DMS153 (cell line): ENCODE measurements around the gene COL6A3.
"Not testable (repeated sequence)": the region's sequence is repeated elsewhere in the genome, so short reads cannot be mapped to it uniquely, and the experiment has no call there.

Experiments used
- DNase-seq: peaks from one replicate; lab custom pipeline; 2025; lab: John Stamatoyannopoulos, UW

COL6A3 gene

DNA sequence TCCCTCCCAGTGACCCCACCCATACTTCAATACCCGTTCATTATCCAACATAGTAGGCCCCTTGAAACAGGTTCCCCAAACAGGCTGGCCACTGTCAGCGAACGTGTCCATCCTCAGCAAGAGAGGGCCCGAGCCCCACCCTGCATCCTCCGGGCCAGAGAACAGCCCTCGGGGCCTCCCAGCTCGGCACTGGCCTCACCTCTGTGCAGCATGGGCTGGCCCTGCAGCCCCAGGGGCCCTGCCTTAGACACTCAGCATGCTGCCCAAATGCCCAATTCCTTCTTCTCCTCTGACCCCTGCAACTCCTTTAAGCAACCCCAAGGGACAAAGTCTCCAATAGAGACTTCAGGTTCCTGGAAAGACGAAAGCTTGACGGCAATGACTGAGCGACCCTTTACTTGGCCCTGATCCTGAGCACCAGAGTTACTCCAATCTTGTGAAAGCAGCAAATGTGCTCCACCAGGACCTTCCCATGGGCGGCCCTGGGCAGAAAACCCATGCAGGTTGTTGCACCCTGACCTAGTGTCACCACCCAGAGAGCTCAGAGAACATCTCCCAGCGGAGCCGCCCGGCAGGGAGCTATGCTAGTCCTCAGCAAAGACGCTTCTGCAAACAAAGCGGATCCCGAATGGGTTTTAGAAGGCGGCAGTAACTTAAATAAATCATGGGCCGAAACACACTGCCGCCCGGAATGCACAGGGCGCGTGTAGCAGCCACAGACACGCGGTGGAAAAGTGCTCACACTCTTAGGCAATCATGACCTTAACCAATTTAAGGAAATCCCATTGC is 782 bp downstream of the COL6A3 start:
- no peak for DNase-seq

DNA sequence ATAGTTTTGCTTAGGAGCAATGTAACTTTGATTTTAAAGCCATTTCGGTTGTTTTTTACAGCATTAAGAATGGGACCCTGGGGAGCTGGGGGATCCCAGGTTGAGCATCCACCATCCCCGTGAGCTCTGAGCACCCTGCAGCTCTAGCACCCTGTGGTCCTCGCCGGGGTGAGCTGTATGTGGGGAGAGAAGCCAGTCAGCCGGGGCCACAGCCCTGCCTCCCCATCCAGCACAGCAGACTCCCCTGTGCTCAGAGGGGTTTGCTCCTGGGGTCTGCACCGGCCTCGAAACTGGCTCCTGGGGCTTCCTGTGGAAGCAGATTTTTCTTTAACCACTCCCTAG is 1.3 kb downstream of the COL6A3 start:
- no peak for DNase-seq

DNA sequence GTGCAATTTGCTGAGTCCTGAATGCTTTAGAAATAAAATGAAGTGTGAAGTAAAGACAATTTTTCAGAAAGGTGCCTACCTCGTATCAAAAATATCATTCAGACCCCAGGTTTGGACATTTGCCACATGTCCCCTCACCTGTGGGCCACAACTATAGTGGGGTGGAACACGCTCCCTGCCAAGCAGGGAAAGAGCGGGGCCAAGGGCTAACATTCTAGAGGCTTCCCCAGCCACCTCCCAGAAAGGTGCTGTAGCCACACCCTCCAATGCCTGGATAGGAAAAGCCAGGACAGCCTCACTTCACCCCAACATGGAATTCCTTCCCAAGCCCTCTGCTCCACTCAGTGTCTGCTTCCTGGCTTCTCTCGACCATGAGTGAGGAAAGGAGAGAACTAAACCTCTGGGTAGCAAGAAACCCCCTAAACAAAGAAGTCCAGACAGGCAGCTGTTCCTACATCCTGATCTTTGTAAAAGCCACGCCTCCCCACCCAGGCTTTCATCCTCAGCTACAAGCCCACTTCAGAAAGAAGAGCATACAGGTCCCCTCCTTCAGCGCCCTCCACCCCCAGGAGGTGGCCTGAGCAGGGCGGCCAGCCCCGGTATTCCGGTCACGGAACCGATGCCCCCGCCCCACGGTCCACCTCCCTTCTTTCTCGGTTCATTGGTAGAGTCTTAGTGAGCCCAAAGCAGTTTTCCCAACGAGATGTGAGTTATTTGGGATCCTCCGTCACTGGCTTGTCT is 2.1 kb downstream of the COL6A3 start:
- DNase-seq: no peak

- no peak for DNase-seq
Observed at GRCh38 chr2:237411092-237411601, 2.8 kb downstream of the COL6A3 start.

DNA sequence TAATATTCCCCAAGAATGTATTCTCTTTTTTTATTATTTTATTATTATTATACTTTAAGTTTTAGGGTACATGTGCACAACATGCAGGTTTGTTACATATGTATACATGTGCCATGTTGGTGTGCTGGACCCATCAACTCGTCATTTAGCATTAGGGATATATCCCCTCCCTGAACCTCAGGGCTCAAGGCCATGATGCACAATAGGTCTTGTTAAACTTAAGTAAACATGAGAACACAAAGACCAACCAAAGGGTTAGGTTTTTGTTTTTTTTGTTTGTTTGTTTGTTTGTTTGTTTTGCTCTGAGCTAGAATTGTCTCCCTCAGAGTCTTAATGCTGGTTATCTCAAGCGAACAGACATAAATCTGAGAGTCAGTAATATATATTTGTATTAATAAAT is 4.7 kb downstream of the COL6A3 start:
- not testable (repeated sequence) for DNase-seq

GRCh38 chr2:237408335-237409000 is 5.5 kb downstream of the COL6A3 start:
- DNase-seq: no peak

- DNase-seq: no peak
Observed at GRCh38 chr2:237407700-237408099, 6.3 kb downstream of the COL6A3 start.

GRCh38 chr2:237406371-237406895 is 7.5 kb downstream of the COL6A3 start:
- no peak for DNase-seq

DNA sequence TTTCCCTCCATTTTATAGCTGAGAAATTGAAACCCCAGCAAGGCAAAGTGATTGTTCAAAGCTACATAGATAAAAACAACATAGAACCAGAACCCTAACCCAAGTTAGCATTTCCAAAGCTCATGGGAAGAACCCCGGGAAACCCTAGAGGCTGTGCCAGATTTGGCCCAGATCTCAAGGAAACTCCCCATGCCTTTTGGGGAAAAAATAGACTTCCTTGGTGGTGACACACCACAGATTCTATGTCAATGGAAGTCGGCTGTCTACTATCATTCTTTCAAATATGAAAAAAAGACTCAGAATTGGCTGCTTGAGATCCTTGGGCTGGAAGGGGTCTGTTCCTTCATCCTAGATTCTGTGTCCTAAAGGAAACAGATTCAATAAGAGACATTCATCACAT is 8.4 kb downstream of the COL6A3 start:
- no peak for DNase-seq

GRCh38 chr2:237405006-237405559 is 8.9 kb downstream of the COL6A3 start:
- DNase-seq: no peak

- no peak for DNase-seq
Observed at GRCh38 chr2:237404413-237404812, 9.6 kb downstream of the COL6A3 start.

- no peak for DNase-seq
Observed at GRCh38 chr2:237403024-237403882, 10.7 kb downstream of the COL6A3 start.

GRCh38 chr2:237400199-237400598 is 13.8 kb downstream of the COL6A3 start:
- DNase-seq: no peak

- no peak for DNase-seq
Observed at GRCh38 chr2:237397072-237397471, 16.9 kb downstream of the COL6A3 start.

GRCh38 chr2:237393523-237393922 is 20.4 kb downstream of the COL6A3 start:
- no peak for DNase-seq

- no peak for DNase-seq
Observed at GRCh38 chr2:237392186-237392585, 21.8 kb downstream of the COL6A3 start.

- DNase-seq: no peak
Observed at GRCh38 chr2:237391140-237391539, 22.8 kb downstream of the COL6A3 start.

GRCh38 chr2:237390235-237390634 is 23.7 kb downstream of the COL6A3 start:
- no peak for DNase-seq

DNA sequence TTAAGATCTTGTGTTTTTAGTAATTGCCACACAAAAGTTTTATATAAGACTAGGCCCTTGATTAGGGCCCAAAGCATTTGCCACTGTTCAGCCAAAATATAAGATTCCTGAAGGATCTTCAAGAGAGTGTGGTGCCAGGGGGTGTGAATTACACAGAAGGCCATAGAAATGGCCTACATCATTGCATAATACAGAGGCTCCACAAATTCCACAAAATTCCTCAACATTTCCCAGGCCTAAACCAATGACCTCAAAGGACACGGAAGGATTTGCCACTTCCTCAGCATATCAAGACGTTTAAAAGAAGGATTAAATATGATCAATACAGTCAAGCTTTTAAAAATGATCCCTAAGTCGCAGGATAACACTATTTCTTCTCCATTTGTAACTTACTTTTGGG is 24.1 kb downstream of the COL6A3 start:
- no peak for DNase-seq

DNA sequence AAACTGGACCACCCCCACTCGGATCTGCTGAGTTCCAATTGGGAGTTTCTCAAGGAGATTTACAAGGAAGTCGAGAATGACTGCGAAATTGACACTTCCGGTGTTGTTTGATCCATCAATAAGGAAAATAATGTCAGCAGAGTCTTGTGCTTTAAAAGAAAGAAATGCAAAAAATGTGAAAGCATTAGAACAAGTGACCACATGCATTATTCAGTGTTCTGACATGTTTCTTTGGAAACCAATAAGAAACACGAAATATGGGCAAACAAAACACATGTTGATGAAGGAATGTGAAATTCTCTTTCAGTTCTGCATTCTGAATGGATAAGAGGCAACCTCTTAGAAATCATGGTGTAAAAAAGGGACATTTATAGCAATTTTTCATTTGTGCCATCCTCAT is 25.9 kb downstream of the COL6A3 start:
- no peak for DNase-seq

DNA sequence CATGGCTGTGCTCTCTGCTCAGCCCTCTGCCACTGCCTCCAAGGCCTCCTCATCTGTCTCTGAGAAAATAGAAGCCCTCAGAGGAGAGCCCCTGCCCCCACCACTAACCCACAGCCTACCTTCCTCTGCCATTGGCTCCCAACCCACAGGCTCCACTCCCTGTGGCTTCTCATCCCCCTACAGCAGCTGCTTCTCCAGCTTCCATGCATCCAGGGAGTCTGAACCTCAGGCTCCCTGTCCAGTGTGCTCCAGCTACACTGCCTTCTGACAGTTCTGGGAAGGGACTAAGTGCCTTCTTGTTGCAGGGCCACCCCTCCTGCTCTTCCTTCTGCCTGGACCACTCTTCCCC is 29.3 kb downstream of the COL6A3 start:
- DNase-seq: no peak
